ENCODE measurements around the gene PTPN20. TPM values are rescaled to one million over a fixed set of nuclear protein-coding genes. Genes with fewer than 3 reads are reported as not detected.

The PTPN20 gene
- polyA plus RNA-seq, 3 donors from 2014 or later = 0.71 to 1.5 TPM; not detected in 1

- DNase-seq = no peak
- Mint-ChIP-seq H3K27ac (no peak overlapping the region), H3K4me3 (no peak overlapping the region), H3K36me3 (no peaks in the 10 kb centered on the region), H3K9me3 (peaks cover 0 to 7% (median 0%) of the 10 kb centered on the region in 6 donors), H3K27me3 (ENCODE audit: low read depth in 3 of 3) (peaks cover 0 to 11% (median 2%) of the 10 kb centered on the region in 3 donors), H3K4me1 (no peaks in the 10 kb centered on the region)
These were observed 87.0 kb downstream of the PTPN20 start for GRCh38 chr10:46998192-46998591.

DNA sequence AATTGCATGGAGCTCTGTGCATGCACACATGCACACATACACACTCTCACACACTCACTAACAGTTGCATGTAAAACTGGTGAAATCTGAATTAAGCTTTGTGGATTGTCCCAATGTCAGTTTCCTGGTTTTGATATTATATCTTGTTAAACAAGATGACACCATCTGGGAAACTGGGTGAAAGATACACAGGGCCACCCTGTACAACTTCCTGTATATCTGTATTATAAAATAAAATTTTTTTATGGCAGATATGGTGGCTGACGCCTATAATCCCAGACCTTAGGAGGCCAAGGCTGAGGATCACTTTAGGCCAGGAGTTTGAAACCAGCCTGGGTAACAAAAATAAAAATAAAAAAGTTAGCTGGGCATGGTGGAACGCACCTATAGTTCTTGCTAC is 87.4 kb downstream of the PTPN20 start:
- no peak overlapping the region for H3K4me3 Mint-ChIP-seq
- peaks cover 0 to 11% (median 2%) of the 10 kb centered on the region in 3 donors for H3K27me3 Mint-ChIP-seq (ENCODE audit: low read depth in 3 of 3)
- DNase-seq = no peak
- H3K4me1 Mint-ChIP-seq = no peaks in the 10 kb centered on the region
- H3K27ac Mint-ChIP-seq = no peak overlapping the region
- H3K9me3 Mint-ChIP-seq = peaks cover 0 to 7% (median 0%) of the 10 kb centered on the region in 6 donors
- no peaks in the 10 kb centered on the region for H3K36me3 Mint-ChIP-seq

DNA sequence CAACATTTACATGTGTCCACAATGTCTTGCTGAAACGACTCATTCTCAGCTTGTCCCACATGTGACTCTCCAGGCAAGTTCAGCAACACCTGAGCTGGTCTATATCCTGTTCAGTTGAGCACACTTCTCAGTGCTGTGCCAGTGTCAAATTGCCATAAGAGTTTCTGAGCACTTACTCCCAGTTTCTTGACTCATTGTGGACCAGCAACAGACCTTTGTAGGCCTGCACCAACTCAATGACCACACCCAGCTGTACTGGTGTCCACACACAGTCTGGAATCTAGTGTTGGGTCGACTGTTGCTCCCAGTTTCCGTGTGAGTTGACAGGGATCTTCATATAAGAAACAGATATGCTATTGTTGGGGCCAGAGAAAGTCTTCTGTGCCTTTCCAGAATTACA is 88.0 kb downstream of the PTPN20 start:
- no peak overlapping the region for H3K27ac Mint-ChIP-seq
- DNase-seq = no peak
- no peaks in the 10 kb centered on the region for H3K4me1 Mint-ChIP-seq
- H3K27me3 Mint-ChIP-seq (ENCODE audit: low read depth in 3 of 3) = peaks cover 0 to 11% (median 2%) of the 10 kb centered on the region in 3 donors
- no peaks in the 10 kb centered on the region for H3K36me3 Mint-ChIP-seq
- H3K9me3 Mint-ChIP-seq = peaks cover 0 to 7% (median 0%) of the 10 kb centered on the region in 6 donors
- H3K4me3 Mint-ChIP-seq = no peak overlapping the region

- Mint-ChIP-seq H3K27me3 (ENCODE audit: low read depth in 3 of 3) (peaks cover 1 to 6% (median 4%) of the 10 kb centered on the region in 3 donors), H3K36me3 (no peaks in the 10 kb centered on the region), H3K4me1 (no peaks in the 10 kb centered on the region), H3K4me3 (no peak overlapping the region), H3K27ac (no peak overlapping the region), H3K9me3 (no peaks in the 10 kb centered on the region)
- no peak for DNase-seq
These were observed 97.5 kb downstream of the PTPN20 start for GRCh38 chr10:47008769-47009168.

- Mint-ChIP-seq H3K27ac (no peak overlapping the region), H3K9me3 (no peaks in the 10 kb centered on the region), H3K36me3 (no peaks in the 10 kb centered on the region), H3K4me3 (no peak overlapping the region), H3K27me3 (ENCODE audit: low read depth in 3 of 3) (peaks cover 1 to 6% (median 5%) of the 10 kb centered on the region in 3 donors), H3K4me1 (no peaks in the 10 kb centered on the region)
- DNase-seq = no peak
These were observed 98.1 kb downstream of the PTPN20 start for GRCh38 chr10:47009215-47009838.

DNA sequence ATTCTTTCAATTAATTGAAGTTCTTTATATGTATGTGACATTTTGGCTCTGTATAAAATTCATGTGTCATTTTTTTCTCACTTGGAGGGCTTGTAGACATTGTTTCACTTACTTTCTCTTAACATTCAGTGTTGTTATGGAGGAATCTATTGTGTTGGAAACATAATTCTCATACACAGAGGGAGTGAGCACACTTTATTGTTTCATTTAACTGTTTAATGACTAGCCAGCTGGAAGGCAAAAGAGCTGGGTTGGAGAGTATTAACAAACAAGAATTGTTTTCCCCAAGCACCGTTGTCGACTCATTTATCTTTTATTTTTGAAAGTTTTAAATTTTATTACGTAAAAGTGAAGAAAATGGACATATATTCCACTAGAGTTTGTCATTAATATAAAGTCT is 98.8 kb downstream of the PTPN20 start:
- Mint-ChIP-seq H3K27me3 (ENCODE audit: low read depth in 3 of 3) (peaks cover 1 to 6% (median 6%) of the 10 kb centered on the region in 3 donors), H3K36me3 (no peaks in the 10 kb centered on the region), H3K4me3 (no peak overlapping the region), H3K27ac (no peak overlapping the region), H3K4me1 (no peaks in the 10 kb centered on the region), H3K9me3 (no peaks in the 10 kb centered on the region)
- DNase-seq = no peak

DNA sequence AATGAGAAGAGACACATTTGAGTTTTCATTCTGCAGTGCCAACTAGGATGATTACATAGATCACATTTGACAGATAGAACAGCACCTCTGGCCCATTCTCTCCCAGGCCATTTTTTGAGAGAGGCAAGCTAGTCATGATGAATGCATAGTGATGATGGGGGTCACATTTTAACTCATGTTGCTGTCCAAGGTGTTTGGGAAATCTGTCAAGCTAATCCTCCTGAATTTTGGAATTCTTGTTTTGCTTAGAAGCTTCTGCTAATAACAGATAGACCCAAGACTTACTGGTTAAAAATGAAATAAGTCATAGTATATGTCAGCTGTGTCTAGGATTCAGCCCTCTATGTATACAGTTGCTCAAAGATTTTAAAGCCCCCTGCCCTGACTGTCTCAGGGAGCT is 101.0 kb downstream of the PTPN20 start:
- no peak for DNase-seq
- H3K27ac Mint-ChIP-seq = no peak overlapping the region
- no peaks in the 10 kb centered on the region for H3K4me1 Mint-ChIP-seq
- no peaks in the 10 kb centered on the region for H3K36me3 Mint-ChIP-seq
- peaks cover 1 to 10% (median 8%) of the 10 kb centered on the region in 3 donors for H3K27me3 Mint-ChIP-seq (ENCODE audit: low read depth in 3 of 3)
- peaks cover 0 to 3% (median 0%) of the 10 kb centered on the region in 6 donors for H3K9me3 Mint-ChIP-seq
- no peak overlapping the region for H3K4me3 Mint-ChIP-seq

DNA sequence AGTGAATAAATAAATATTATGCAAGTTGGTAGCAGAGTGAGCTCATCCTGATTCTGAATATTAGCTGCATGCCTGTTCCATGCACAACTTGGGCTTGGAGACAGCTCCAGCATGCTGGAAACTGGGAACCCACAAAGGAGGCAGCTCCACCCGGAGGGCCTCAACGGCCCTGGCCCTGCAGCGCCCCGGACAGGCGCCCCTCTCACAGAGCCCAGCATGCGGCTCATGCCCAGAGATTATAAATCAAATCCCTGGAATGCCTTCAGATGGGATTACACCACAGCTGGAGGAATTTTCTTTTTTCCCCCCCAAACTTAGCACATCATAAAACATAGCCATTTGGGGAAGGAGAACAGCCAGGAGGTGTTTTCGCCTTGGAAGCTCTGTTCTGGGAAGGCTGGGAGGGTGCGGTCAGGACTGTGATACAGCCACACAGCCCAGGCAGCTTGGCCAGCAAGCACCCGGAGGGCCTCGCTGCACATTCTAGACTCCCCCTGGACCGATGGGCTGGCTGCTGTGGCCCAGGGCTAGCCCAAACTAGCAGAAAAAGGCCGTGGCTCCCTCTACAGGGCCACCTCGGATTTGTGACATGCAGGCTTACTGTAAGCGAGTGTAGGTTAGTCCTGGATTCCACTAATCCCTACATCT is 102.4 kb downstream of the PTPN20 start:
- H3K4me1 Mint-ChIP-seq = no peaks in the 10 kb centered on the region
- H3K36me3 Mint-ChIP-seq = no peaks in the 10 kb centered on the region
- H3K27me3 Mint-ChIP-seq (ENCODE audit: low read depth in 3 of 3) = peaks cover 1 to 9% (median 7%) of the 10 kb centered on the region in 3 donors
- DNase-seq = no peak
- H3K27ac Mint-ChIP-seq = no peak overlapping the region
- H3K9me3 Mint-ChIP-seq = peaks cover 0 to 3% (median 0%) of the 10 kb centered on the region in 6 donors
- H3K4me3 Mint-ChIP-seq = no peak overlapping the region

DNA sequence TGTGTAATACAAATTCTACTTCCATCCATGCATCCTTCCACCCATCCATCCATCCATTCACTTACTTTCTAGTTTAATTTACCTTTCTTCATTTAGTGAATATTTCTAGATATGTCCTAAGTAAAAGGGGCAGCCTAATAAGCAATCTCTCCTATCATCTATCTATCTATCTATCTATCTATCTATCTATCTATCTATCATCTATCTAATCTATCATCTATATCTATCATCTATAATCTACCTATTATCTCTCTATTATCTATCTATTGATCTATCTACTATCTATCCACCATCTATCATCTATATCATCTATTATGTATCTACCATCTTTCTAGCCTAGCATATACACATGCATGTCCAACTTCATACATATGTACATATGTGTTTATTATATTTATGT is 104.2 kb downstream of the PTPN20 start:
- peaks cover 0 to 3% (median 0%) of the 10 kb centered on the region in 6 donors for H3K9me3 Mint-ChIP-seq
- H3K4me1 Mint-ChIP-seq = no peaks in the 10 kb centered on the region
- no peak for DNase-seq
- H3K36me3 Mint-ChIP-seq = no peaks in the 10 kb centered on the region
- peaks cover 1 to 5% (median 5%) of the 10 kb centered on the region in 3 donors for H3K27me3 Mint-ChIP-seq (ENCODE audit: low read depth in 3 of 3)
- no peak overlapping the region for H3K4me3 Mint-ChIP-seq
- H3K27ac Mint-ChIP-seq = no peak overlapping the region

GRCh38 chr10:47016564-47016963 is 105.3 kb downstream of the PTPN20 start:
- no peak for DNase-seq
- Mint-ChIP-seq H3K9me3 (peaks cover 0 to 3% (median 0%) of the 10 kb centered on the region in 6 donors), H3K27me3 (ENCODE audit: low read depth in 3 of 3) (peaks cover 0 to 5% (median 5%) of the 10 kb centered on the region in 3 donors), H3K27ac (no peak overlapping the region), H3K4me1 (no peaks in the 10 kb centered on the region), H3K4me3 (no peak overlapping the region), H3K36me3 (no peaks in the 10 kb centered on the region)

DNA sequence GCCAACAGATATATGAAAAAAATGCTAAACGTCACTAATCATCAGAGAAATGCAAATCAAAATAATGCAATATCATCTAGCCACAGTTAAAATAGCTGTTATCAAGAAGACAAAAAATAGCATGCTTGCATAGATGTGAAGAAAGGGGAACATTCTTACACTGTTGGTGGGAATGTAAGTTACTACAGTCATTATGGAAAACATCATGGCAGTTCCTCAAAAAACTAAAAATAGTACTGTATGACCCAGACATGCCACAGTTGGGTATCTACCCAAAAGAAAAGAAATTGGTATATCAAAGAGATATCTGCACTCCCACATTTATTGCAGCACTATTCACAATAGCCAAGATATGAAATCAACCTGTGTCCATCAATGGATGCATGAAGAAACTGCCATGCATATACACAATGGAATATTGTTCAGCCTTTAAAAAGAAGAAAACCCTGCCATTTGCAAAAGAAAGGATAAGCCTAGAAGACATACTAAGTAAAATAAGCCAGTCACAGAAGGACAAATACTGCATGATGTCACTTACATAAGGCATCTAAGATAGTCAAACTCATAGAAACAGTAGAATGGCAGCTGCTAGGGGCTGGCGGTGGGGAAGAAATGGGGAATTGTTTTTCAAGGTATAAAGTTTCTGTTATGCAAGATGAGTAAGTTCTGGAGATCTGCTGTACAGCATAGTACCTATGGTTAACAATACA is 107.0 kb downstream of the PTPN20 start:
- Mint-ChIP-seq H3K36me3 (no peaks in the 10 kb centered on the region), H3K4me3 (no peak overlapping the region), H3K9me3 (peaks cover 0 to 3% (median 0%) of the 10 kb centered on the region in 6 donors), H3K27ac (no peak overlapping the region), H3K27me3 (ENCODE audit: low read depth in 3 of 3) (peaks cover 0 to 5% (median 4%) of the 10 kb centered on the region in 3 donors), H3K4me1 (no peaks in the 10 kb centered on the region)
- DNase-seq = no peak

DNA sequence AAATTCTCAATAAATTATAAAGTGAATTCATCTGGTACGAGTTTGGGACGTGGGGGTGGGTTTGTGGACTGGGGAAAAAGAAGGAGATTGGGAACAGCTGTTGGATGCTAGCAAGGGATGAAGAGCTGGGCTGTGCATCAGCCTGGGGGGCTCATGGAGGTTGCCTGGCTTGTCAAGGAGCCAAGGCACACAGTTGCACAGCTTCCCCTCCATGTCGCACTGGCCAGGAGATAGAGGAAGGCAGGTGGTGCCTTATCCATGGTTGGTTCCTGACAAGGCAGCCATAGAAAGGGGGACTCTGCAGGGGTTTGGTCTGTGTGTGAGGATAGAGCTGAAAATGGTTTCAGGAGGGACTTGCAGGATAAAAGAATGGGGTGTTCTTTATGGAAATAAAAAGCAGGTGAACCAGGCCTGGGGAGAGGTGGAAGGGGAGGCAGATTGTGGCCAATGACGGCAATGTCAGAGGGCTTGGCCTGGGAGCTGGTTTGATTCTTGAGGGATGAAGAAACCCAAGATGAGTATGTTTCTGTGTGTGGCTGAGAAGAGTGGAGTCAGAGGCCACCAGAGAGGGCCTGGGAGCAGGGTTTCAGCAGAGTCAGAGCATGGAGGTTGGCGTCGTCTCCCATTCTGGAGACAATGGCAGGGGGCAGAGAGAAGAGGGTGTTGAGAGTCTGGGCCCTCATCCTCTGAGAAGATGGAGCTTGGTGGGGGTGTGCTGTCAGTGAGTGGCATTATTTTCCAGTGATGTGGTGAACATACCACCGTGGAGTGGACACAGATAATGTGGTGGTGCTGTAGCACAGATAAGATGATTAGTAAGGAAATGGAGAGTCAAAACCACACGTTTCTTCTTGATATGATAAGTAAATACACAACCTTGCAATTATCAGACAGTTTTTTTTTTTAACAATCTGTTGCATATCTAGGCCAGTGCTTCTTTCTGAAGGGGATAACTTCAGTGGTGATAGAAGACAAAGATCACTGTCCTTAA is 108.2 kb downstream of the PTPN20 start:
- peaks cover 0 to 3% (median 0%) of the 10 kb centered on the region in 6 donors for H3K9me3 Mint-ChIP-seq
- no peak overlapping the region for H3K4me3 Mint-ChIP-seq
- H3K27me3 Mint-ChIP-seq (ENCODE audit: low read depth in 3 of 3) = peaks cover 0 to 8% (median 3%) of the 10 kb centered on the region in 3 donors
- no peaks in the 10 kb centered on the region for H3K4me1 Mint-ChIP-seq
- no peak overlapping the region for H3K27ac Mint-ChIP-seq
- H3K36me3 Mint-ChIP-seq = no peaks in the 10 kb centered on the region
- no peak for DNase-seq

DNA sequence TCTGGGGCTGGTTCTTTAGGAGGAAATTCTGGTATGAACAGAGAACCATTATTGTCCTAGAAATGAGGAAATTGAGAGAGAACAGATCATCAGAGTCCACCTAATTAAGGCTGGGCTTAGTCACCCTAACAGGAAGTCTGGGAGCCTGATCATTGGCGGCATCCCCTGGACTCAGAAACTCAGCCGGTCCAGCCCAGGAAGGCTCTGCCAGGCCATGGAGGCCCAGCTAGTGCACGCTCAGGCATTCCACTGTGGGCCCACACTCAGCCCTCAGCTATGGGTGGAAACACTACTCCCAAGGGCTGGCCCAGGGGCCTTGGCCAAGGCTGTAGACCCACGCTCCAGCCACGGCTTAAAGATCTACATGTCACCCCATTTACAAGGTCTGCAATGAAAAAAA is 109.2 kb downstream of the PTPN20 start:
- Mint-ChIP-seq H3K36me3 (no peaks in the 10 kb centered on the region), H3K27me3 (ENCODE audit: low read depth in 3 of 3) (peaks cover 0 to 10% (median 3%) of the 10 kb centered on the region in 3 donors), H3K4me3 (no peak overlapping the region), H3K4me1 (no peaks in the 10 kb centered on the region), H3K9me3 (peaks cover 0 to 1% (median 0%) of the 10 kb centered on the region in 6 donors), H3K27ac (no peak overlapping the region)
- no peak for DNase-seq
